Osteocyte (in vitro differentiated cells): ENCODE results near the gene PCK1. TPM values are rescaled to one million over a fixed set of nuclear protein-coding genes. Genes with fewer than 3 reads are reported as not detected.

Experiments used
- DNase-seq: peaks from one replicate; pipeline ENCODE4 v3.0.0; 2021; ENCODE audit warnings: mixed read lengths; ENCODE audit not compliant: unreplicated experiment; ENCODE audit errors: extremely low spot score
- H3K27ac Mint-ChIP-seq: one replicate; pipeline ENCODE4 v1.8.0; 2021; ENCODE audit warnings: mild to moderate bottlenecking, mixed read lengths; ENCODE audit not compliant: unreplicated experiment
- H3K27me3 Mint-ChIP-seq: one replicate; pipeline ENCODE4 v1.8.0; 2021; ENCODE audit warnings: mixed read lengths; ENCODE audit not compliant: unreplicated experiment
- H3K36me3 Mint-ChIP-seq: one replicate; pipeline ENCODE4 v1.8.0; 2021; ENCODE audit warnings: mixed read lengths; ENCODE audit not compliant: unreplicated experiment
- H3K4me1 Mint-ChIP-seq: one replicate; pipeline ENCODE4 v1.8.0; 2021; ENCODE audit warnings: mixed read lengths; ENCODE audit not compliant: unreplicated experiment
- H3K4me3 Mint-ChIP-seq: one replicate; pipeline ENCODE4 v1.8.0; 2021; ENCODE audit warnings: mild to moderate bottlenecking, moderate library complexity, mixed read lengths; ENCODE audit not compliant: unreplicated experiment
- H3K9me3 Mint-ChIP-seq: one replicate; pipeline ENCODE4 v1.8.0; 2021; ENCODE audit warnings: mixed read lengths; ENCODE audit not compliant: unreplicated experiment
- CTCF ChIP-seq: fragments of 200-600 bp; sonication (generic); IDR thresholded peaks from 2 replicates; pipeline ENCODE4 v1.5.0; 2021; ENCODE audit warnings: antibody characterized with exemption, mild to moderate bottlenecking, moderate library complexity
- total RNA-seq: library from RNA; stranded (reverse); gene quantifications from 2 replicates; pipeline ENCODE4 v1.2.1, GENCODE V29; 2021

PCK1 gene
- total RNA-seq, 1 donor from 2014 or later, result not detected

- Mint-ChIP-seq H3K27me3 (peaks cover 59% of the 10 kb centered on the region), H3K9me3 (no peaks in the 10 kb centered on the region), H3K4me1 (peaks cover 8% of the 10 kb centered on the region), H3K27ac (no peak overlapping the region), H3K36me3 (no peaks in the 10 kb centered on the region), H3K4me3 (no peak overlapping the region)
- no peak for TF ChIP-seq CTCF
- no peak for DNase-seq
Observed at GRCh38 chr20:57568088-57568896, 7.4 kb downstream of the PCK1 start.

GRCh38 chr20:57568960-57569359, 8.1 kb downstream of the PCK1 start:
- H3K27ac Mint-ChIP-seq, result no peak overlapping the region
- no peak for TF ChIP-seq CTCF
- DNase-seq, result no peak
- peaks cover 8% of the 10 kb centered on the region for H3K4me1 Mint-ChIP-seq
- no peak overlapping the region for H3K4me3 Mint-ChIP-seq
- H3K27me3 Mint-ChIP-seq, result peaks cover 63% of the 10 kb centered on the region
- H3K9me3 Mint-ChIP-seq, result no peaks in the 10 kb centered on the region
- H3K36me3 Mint-ChIP-seq, result no peaks in the 10 kb centered on the region

GRCh38 chr20:57570145-57570850, 9.4 kb downstream of the PCK1 start:
- no peak for DNase-seq
- Mint-ChIP-seq H3K4me3 (no peak overlapping the region), H3K36me3 (no peaks in the 10 kb centered on the region), H3K27ac (no peak overlapping the region), H3K4me1 (peaks cover 8% of the 10 kb centered on the region), H3K27me3 (peaks cover 56% of the 10 kb centered on the region), H3K9me3 (no peaks in the 10 kb centered on the region)
- no peak for TF ChIP-seq CTCF

GRCh38 chr20:57570920-57571319, 10.0 kb downstream of the PCK1 start:
- TF ChIP-seq CTCF, result no peak
- Mint-ChIP-seq H3K27me3 (peaks cover 50% of the 10 kb centered on the region), H3K36me3 (no peaks in the 10 kb centered on the region), H3K27ac (no peak overlapping the region), H3K4me3 (no peak overlapping the region), H3K9me3 (no peaks in the 10 kb centered on the region), H3K4me1 (peaks cover 8% of the 10 kb centered on the region)
- DNase-seq, result no peak

DNA sequence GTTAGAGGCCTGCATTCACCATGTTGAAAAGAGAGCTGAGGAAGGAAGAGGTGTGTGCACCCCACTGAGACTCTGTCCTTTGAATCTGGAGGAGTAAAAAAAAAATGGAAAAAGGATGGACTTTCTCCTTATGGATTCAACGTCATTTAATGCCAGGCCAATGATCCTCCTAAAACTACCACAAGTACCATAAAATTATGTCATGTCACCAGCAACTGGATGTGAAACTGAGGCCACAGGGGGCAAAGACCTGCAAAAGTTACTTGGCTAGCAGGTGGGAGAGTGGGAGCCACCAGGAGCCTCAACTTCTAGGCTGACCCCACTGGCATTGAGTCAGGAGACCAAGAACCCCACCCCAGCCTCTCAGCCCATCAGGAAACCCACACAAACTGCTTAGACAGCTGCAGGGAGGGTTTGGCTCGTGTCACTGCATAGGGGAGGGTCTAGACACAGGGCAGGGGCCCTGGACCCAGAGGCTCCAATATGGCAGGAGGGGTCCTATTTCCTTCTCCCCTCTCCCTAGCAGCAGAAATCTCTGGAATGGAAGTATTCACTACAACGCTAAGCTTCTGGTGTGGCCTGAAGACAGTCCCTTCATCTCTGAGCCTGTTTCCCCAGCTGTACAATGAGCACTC, 11.0 kb downstream of the PCK1 start:
- Mint-ChIP-seq H3K9me3 (no peaks in the 10 kb centered on the region), H3K4me1 (peaks cover 8% of the 10 kb centered on the region), H3K4me3 (no peak overlapping the region), H3K36me3 (no peaks in the 10 kb centered on the region), H3K27ac (no peak overlapping the region), H3K27me3 (peaks cover 42% of the 10 kb centered on the region)
- TF ChIP-seq CTCF, result no peak
- no peak for DNase-seq
